ENCODE measurements around the gene CUEDC2.

DNA sequence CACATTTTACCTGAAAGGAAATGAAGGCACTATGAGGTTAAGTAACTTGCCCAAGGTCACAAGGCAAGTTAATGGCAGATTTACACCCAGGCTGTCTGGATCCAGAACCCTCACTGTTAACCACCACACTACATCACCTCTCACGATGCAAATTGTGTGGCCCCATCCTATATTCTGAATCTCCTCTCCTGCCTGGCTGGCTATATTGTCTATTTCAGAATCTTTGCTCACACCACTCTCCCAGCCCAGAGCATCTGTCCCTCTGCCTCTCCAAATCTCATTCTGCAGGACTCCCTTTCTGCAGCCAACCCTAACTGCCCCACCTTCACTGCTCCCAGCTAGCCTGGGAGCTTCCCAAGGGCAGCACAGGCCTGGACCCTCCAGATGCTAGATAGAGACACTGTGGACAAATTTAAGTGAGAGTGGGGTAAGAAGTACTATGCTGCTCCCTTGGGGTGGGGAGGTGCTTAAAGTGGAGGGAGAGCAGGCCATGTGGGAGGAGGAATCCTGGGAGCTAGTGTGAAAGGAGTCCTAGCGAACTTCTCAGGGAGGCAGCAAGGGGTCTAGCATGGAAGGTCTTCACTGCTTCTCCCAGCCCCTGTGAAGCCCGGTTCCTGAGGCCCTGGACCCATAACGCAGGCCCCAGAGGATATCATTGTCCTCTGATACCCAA, 786 bp downstream of the CUEDC2 start:
- TF ChIP-seq CTCF (IDR thresholded peaks at IDR 0.05) (no peak), POLR2A (IDR thresholded peaks at IDR 0.05) (no peak)

All from prostate gland (tissue), 2 donors.